Colon (tissue), 2 donors: ENCODE measurements around the gene EPS8L1.
"Not testable (repeated sequence)": the region's sequence is repeated elsewhere in the genome, so short reads cannot be mapped to it uniquely, and the experiment has no call there.

ENCODE experiments used
- FAIRE-seq: peaks from 2 replicates; lab custom pipeline; 2012; peaks lifted over from hg19 to GRCh38; lab: Jason Lieb, UNC
- donor health status: control.
- donor health status: control.

Gene EPS8L1

GRCh38 chr19:55075371-55075998, at the start of gene EPS8L1:
Gene EPS8L1 (plus strand): TSS chr19:55075869. CDS start chr19:55076445, 576 bp downstream.
- no peak for FAIRE-seq

DNA sequence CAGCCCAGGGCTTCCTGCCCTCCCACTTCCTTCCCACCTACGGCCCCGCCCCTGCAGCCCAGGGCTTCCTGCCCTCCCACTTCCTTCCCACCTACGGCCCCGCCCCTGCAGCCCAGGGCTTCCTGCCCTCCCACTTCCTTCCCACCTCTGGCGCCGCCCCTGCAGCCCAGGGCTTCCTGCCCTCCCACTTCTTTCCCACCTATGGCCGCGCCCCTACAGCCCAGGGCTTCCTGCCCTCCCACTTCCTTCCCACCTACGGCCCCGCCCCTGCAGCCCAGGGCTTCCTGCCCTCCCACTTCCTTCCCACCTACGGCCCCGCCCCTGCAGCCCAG, 48.6 kb upstream of the EPS8L1 start:
- FAIRE-seq: not testable (repeated sequence)

DNA sequence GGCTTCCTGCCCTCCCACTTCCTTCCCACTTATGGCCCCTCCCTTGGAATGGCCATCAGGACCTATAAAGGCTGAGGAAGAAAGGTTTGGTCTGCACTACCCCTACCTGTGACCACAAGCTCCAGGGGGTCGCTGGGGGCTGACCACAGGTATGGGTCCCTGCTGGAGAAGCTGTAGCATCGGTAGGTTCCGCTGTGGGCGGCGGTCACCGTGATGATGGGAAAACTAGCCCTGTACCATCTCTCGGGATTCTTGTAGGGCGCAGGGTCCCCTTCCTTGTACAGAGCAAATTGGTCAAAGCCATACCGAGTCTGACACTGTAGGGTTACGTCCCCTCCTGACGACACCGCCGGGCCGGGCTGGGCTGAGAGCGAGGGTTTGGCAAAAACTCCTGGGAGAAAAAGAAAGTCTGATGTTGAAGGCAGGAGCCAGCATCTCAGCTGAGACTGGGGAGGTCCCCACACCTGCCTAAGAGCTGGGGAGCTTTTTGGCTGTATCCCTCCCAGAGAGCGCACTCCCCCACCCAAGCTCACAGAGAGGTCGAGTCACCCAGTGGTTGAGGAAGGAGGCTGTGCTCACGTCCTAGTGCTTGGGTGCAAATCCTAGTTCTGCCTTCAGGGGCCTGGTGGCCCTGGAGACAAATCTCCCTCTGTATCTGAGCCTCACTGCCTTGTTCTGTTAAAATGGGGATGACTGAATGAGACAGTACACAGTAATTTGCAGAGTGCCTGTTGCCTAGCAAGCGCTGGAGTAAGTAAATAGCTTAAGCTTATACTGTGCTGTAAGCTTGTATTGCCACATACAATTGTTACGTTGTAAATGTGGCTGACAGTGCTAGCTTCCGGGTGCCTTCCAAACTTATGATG, 48.0 kb upstream of the EPS8L1 start:
- FAIRE-seq: no peak

DNA sequence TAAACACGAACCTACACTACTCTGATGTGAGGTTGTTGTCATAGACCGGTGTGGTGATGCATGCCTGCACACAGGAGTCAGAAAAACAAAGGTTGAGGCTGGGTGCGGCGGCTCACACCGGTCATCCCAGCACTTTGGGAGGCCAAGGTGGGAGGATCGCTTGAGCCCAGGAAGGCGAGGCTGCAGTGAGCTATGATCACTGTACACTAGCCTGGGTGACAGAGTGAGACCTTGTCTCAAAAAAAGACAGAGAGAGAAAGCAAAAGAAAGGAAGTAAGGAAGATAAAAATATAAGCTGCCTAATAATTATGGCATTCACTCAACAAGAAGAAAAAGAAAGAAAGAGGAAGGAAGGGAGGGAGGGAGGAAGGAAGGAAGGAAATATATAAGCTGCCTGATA, 46.9 kb upstream of the EPS8L1 start:
- no peak for FAIRE-seq

- no peak for FAIRE-seq
Measured at GRCh38 chr19:55031178-55031577, 44.5 kb upstream of the EPS8L1 start.

DNA sequence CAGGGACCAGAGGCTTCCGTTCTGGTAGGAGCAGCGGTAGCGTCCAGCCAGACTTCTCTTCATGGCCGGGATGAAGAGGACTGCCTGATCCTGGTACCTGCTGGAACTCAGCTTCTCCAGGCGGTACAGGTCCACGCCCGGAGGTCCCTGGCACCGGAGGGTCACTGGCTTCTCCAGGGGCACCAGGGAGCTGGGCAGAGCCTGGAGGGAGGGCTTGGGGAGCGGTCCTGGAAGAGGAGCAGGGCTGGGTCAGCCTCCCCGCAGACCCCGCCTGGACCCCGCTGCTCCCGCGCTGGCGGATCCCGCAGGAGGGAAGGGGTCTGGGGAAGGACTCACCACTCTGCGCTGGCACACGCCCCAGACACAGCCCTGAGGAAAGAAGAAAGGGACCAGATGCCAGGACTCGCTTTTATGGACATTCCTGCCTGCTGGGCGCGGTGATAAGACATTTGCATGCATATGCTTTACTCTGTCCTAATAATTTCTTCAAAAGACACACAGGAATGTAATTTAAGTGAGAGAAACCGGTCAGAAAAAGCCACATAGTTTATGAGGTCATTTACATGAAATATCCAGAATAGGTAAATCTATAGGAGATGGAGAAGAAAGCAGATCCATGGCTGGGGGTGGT, 43.4 kb upstream of the EPS8L1 start:
- FAIRE-seq: no peak

GRCh38 chr19:55032976-55033643, 42.6 kb upstream of the EPS8L1 start:
- FAIRE-seq: not testable (repeated sequence)

GRCh38 chr19:55034751-55035150, 40.9 kb upstream of the EPS8L1 start:
- FAIRE-seq: no peak

- no peak for FAIRE-seq
Measured at GRCh38 chr19:55036058-55036457, 39.6 kb upstream of the EPS8L1 start.

DNA sequence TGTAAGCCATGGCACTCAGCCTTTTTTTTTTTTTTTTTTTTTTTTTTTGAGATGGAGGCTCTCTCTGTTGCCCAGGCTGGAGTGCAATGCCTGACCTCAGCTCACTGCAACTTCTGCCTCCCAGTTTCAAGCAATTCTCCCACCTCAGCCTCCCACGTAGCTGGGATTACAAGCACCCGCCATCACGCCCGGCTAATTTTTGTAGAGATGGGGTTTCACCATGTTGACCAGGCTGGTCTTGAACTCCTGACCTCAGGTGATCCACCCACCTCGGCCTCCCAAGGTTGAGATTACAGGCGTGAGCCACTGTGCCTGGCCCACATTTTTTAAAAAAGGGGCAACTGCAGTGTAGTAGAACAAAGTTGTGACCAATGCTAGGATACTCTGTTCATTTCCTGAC, 38.1 kb upstream of the EPS8L1 start:
- FAIRE-seq: not testable (repeated sequence)

GRCh38 chr19:55040654-55041053, 35.0 kb upstream of the EPS8L1 start:
- FAIRE-seq: not testable (repeated sequence)

DNA sequence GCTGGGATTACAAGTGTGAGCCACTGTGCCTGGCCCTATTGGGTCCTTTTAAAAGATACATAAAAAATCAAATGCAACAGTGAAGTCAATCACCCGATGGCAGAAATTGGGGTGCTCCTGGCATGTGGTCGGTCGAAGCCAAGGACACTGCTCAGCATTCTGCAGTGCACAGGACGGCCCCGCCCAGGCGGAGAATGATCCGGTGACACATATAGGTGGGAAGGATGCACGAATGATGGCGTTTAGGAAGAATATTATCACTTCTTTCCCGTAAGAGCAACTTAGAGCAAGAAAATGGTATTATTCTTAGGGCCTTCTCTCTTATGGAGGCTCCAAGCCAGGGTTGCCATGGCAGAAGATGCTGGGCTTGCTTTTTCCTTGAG, 34.4 kb upstream of the EPS8L1 start:
- FAIRE-seq: no peak

GRCh38 chr19:55041627-55042343, 33.9 kb upstream of the EPS8L1 start:
- FAIRE-seq: no peak

DNA sequence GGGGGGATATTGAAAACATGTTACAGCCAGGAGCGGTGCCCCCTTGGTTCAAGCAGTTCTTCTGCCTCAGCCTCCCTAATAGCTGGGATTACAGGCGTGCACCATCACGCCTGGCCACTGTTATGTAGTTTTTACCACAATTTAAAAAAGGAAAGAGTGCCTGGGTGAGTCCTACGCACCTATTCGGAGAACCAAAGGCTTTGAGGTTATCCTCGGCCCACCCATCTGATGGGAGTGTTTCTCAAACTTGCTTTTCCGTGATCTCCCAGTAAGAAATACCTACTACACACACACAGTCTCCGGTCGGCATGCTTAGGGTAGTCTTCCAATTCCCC, 33.4 kb upstream of the EPS8L1 start:
- FAIRE-seq: no peak

DNA sequence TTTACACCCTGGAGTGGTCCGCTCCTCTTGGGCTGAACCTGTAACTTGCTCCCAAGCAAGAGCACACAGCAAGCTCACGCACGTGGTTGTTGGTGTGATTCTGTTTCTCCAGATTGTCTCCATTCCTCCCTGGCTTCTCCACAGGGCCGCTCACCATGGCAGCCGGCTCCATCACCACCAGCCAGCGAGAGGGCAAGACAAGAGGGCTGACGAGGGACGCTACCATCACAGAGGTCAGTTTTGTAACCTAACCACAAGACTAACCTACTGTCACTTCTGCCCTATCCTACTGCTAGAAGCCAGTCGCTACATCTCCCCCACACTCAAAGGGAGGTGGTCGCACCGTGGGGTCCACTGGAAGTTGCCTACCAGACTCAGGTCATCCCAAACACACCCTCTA, 33.0 kb upstream of the EPS8L1 start:
- no peak for FAIRE-seq

DNA sequence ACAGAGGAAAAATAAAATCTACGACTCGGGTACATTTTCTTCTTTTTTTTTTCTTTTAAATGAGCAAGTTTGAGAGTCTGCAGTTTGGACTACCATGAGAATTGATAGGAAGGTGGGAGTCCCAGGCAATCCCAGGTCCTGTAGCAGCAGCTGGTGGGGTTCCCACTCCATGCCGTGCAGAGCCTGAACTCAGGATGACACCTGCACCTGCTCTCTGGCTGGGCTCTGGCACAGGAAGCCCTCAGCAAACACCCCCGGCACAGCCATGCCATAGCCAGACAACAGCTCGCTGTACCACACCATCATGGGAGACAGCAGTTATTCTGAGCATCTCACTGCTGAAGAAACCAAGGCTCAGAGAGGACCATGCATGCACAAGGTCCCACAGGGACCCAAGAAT, 31.4 kb upstream of the EPS8L1 start:
- FAIRE-seq: no peak

GRCh38 chr19:55044771-55045716, 30.6 kb upstream of the EPS8L1 start:
- FAIRE-seq: no peak

GRCh38 chr19:55046975-55047622, 28.6 kb upstream of the EPS8L1 start:
- no peak for FAIRE-seq

DNA sequence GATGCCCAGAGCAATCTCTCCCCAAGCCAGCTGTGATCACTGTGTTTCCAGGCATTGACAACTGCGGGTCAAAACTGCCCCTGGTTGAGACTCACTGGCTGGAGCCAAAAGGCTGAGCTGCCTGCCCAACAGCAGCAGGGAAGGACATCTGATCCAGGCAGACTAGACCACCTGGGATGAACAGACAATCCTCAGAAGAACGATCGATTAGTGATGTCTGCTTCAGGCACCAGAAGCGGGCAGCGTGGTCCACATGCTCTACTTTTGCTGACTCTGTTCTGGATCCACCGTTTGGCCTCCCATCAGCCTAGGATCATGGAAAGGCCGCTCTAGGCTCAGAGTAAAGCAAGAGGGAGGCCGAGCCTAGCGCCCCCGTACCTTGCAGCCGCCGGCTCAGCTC, 27.7 kb upstream of the EPS8L1 start:
- FAIRE-seq: no peak

- no peak for FAIRE-seq
Measured at GRCh38 chr19:55048446-55048845, 27.2 kb upstream of the EPS8L1 start.
